ENCODE measurements around the gene STK4. TPM values are rescaled to one million over a fixed set of nuclear protein-coding genes. Genes with fewer than 3 reads are reported as not detected.
"Not testable (repeated sequence)": the region's sequence is repeated elsewhere in the genome, so short reads cannot be mapped to it uniquely, and the experiment has no call there.

STK4 gene
- total RNA-seq, 1 donor from 2014 or later = 147 TPM

- no peak overlapping the region for H3K4me3 Mint-ChIP-seq (ENCODE audit: low read depth)
- intact Hi-C loops (cut with micrococcal nuclease) = no loop called here
- peaks cover 78% of the 10 kb centered on the region for H3K36me3 Mint-ChIP-seq (ENCODE audit: low read depth)
- H3K9me3 Mint-ChIP-seq = no peaks in the 10 kb centered on the region
- H3K27ac Mint-ChIP-seq = no peak overlapping the region
- H3K4me1 Mint-ChIP-seq (ENCODE audit: low read depth) = peaks cover 38% of the 10 kb centered on the region
- no peaks in the 10 kb centered on the region for H3K27me3 Mint-ChIP-seq (ENCODE audit: low read depth)
- DNase-seq (ENCODE audit: low spot score) = no peak
Observed at GRCh38 chr20:45058168-45058850, 92.0 kb downstream of the STK4 start.

- peaks cover 35% of the 10 kb centered on the region for H3K4me1 Mint-ChIP-seq (ENCODE audit: low read depth)
- intact Hi-C loops (cut with micrococcal nuclease) = no loop called here
Observed at GRCh38 chr20:45059022-45059728, 92.9 kb downstream of the STK4 start.

GRCh38 chr20:45060294-45060693 lies 94.0 kb downstream of the STK4 start:
- no peak for DNase-seq (ENCODE audit: low spot score)
- H3K36me3 Mint-ChIP-seq (ENCODE audit: low read depth) = peaks cover 78% of the 10 kb centered on the region
- H3K27ac Mint-ChIP-seq = no peak overlapping the region
- H3K9me3 Mint-ChIP-seq = no peaks in the 10 kb centered on the region
- H3K4me1 Mint-ChIP-seq (ENCODE audit: low read depth) = peaks cover 40% of the 10 kb centered on the region
- H3K4me3 Mint-ChIP-seq (ENCODE audit: low read depth) = no peak overlapping the region
- H3K27me3 Mint-ChIP-seq (ENCODE audit: low read depth) = no peaks in the 10 kb centered on the region
- intact Hi-C loops (cut with micrococcal nuclease) = no loop called here

More at GRCh38 chr20:45059022-45059728, 92.9 kb downstream of the STK4 start:
- no peak for DNase-seq (ENCODE audit: low spot score)
- H3K9me3 Mint-ChIP-seq = no peaks in the 10 kb centered on the region
- peaks cover 76% of the 10 kb centered on the region for H3K36me3 Mint-ChIP-seq (ENCODE audit: low read depth)
- no peaks in the 10 kb centered on the region for H3K27me3 Mint-ChIP-seq (ENCODE audit: low read depth)
- no peak overlapping the region for H3K4me3 Mint-ChIP-seq (ENCODE audit: low read depth)
- peak overlapping the region; percentile 73 for H3K27ac Mint-ChIP-seq

GRCh38 chr20:45061244-45061643 lies 94.9 kb downstream of the STK4 start:
- H3K9me3 Mint-ChIP-seq = no peaks in the 10 kb centered on the region
- no peaks in the 10 kb centered on the region for H3K27me3 Mint-ChIP-seq (ENCODE audit: low read depth)
- H3K4me3 Mint-ChIP-seq (ENCODE audit: low read depth) = no peak overlapping the region
- peaks cover 75% of the 10 kb centered on the region for H3K36me3 Mint-ChIP-seq (ENCODE audit: low read depth)
- intact Hi-C loops (cut with micrococcal nuclease) = no loop called here
- DNase-seq (ENCODE audit: low spot score) = no peak
- H3K4me1 Mint-ChIP-seq (ENCODE audit: low read depth) = peaks cover 39% of the 10 kb centered on the region
- H3K27ac Mint-ChIP-seq = no peak overlapping the region

GRCh38 chr20:45063107-45063506 lies 96.8 kb downstream of the STK4 start:
- H3K36me3 Mint-ChIP-seq (ENCODE audit: low read depth) = peaks cover 80% of the 10 kb centered on the region
- H3K27me3 Mint-ChIP-seq (ENCODE audit: low read depth); H3K4me3 Mint-ChIP-seq (ENCODE audit: low read depth); H3K27ac Mint-ChIP-seq; intact Hi-C loops (cut with micrococcal nuclease); H3K9me3 Mint-ChIP-seq; DNase-seq (ENCODE audit: low spot score): not testable (repeated sequence)
- H3K4me1 Mint-ChIP-seq (ENCODE audit: low read depth) = peaks cover 38% of the 10 kb centered on the region

GRCh38 chr20:45064812-45065211 lies 98.5 kb downstream of the STK4 start:
- intact Hi-C loops (cut with micrococcal nuclease) = no loop called here
- no peak overlapping the region for H3K4me3 Mint-ChIP-seq (ENCODE audit: low read depth)
- peaks cover 79% of the 10 kb centered on the region for H3K36me3 Mint-ChIP-seq (ENCODE audit: low read depth)
- H3K27me3 Mint-ChIP-seq (ENCODE audit: low read depth) = no peaks in the 10 kb centered on the region
- H3K4me1 Mint-ChIP-seq (ENCODE audit: low read depth) = peaks cover 24% of the 10 kb centered on the region
- DNase-seq (ENCODE audit: low spot score) = no peak
- H3K27ac Mint-ChIP-seq = no peak overlapping the region
- H3K9me3 Mint-ChIP-seq = no peaks in the 10 kb centered on the region

- DNase-seq (ENCODE audit: low spot score) = no peak
- H3K36me3 Mint-ChIP-seq (ENCODE audit: low read depth) = peaks cover 77% of the 10 kb centered on the region
- no peak overlapping the region for H3K4me3 Mint-ChIP-seq (ENCODE audit: low read depth)
- intact Hi-C loops (cut with micrococcal nuclease) = no loop called here
- H3K27ac Mint-ChIP-seq = no peak overlapping the region
- no peaks in the 10 kb centered on the region for H3K9me3 Mint-ChIP-seq
- no peaks in the 10 kb centered on the region for H3K27me3 Mint-ChIP-seq (ENCODE audit: low read depth)
- peaks cover 23% of the 10 kb centered on the region for H3K4me1 Mint-ChIP-seq (ENCODE audit: low read depth)
Observed at GRCh38 chr20:45066372-45066771, 100.1 kb downstream of the STK4 start.

GRCh38 chr20:45067087-45067486 lies 100.8 kb downstream of the STK4 start:
- H3K36me3 Mint-ChIP-seq (ENCODE audit: low read depth) = peaks cover 75% of the 10 kb centered on the region
- no peak for DNase-seq (ENCODE audit: low spot score)
- no peaks in the 10 kb centered on the region for H3K9me3 Mint-ChIP-seq
- no peaks in the 10 kb centered on the region for H3K27me3 Mint-ChIP-seq (ENCODE audit: low read depth)
- H3K4me3 Mint-ChIP-seq (ENCODE audit: low read depth) = no peak overlapping the region
- peaks cover 23% of the 10 kb centered on the region for H3K4me1 Mint-ChIP-seq (ENCODE audit: low read depth)
- intact Hi-C loops (cut with micrococcal nuclease) = no loop called here
- H3K27ac Mint-ChIP-seq = no peak overlapping the region

GRCh38 chr20:45067558-45067957 lies 101.2 kb downstream of the STK4 start:
- H3K36me3 Mint-ChIP-seq (ENCODE audit: low read depth) = peaks cover 72% of the 10 kb centered on the region
- H3K4me1 Mint-ChIP-seq (ENCODE audit: low read depth) = peaks cover 23% of the 10 kb centered on the region

GRCh38 chr20:45069261-45069660 lies 102.9 kb downstream of the STK4 start:
- Mint-ChIP-seq H3K36me3 (ENCODE audit: low read depth) (peaks cover 68% of the 10 kb centered on the region), H3K4me1 (ENCODE audit: low read depth) (peaks cover 20% of the 10 kb centered on the region), H3K9me3 (no peaks in the 10 kb centered on the region), H3K27me3 (ENCODE audit: low read depth) (no peaks in the 10 kb centered on the region), H3K4me3 (ENCODE audit: low read depth) (no peak overlapping the region), H3K27ac (no peak overlapping the region)
- no peak for DNase-seq (ENCODE audit: low spot score)
- intact Hi-C loops (cut with micrococcal nuclease) = no loop called here

More at GRCh38 chr20:45067558-45067957, 101.2 kb downstream of the STK4 start:
- H3K9me3 Mint-ChIP-seq = no peaks in the 10 kb centered on the region
- intact Hi-C loops (cut with micrococcal nuclease) = no loop called here
- H3K4me3 Mint-ChIP-seq (ENCODE audit: low read depth) = no peak overlapping the region
- no peaks in the 10 kb centered on the region for H3K27me3 Mint-ChIP-seq (ENCODE audit: low read depth)
- H3K27ac Mint-ChIP-seq = no peak overlapping the region
- DNase-seq (ENCODE audit: low spot score) = no peak

GRCh38 chr20:45070932-45071632 lies 104.8 kb downstream of the STK4 start:
- no peaks in the 10 kb centered on the region for H3K27me3 Mint-ChIP-seq (ENCODE audit: low read depth)
- no peak overlapping the region for H3K27ac Mint-ChIP-seq
- no peak for DNase-seq (ENCODE audit: low spot score)
- intact Hi-C loops (cut with micrococcal nuclease) = no loop called here
- no peak overlapping the region for H3K4me3 Mint-ChIP-seq (ENCODE audit: low read depth)
- H3K9me3 Mint-ChIP-seq = no peaks in the 10 kb centered on the region
- H3K36me3 Mint-ChIP-seq (ENCODE audit: low read depth) = peaks cover 69% of the 10 kb centered on the region
- H3K4me1 Mint-ChIP-seq (ENCODE audit: low read depth) = peaks cover 9% of the 10 kb centered on the region

- Mint-ChIP-seq H3K27me3 (ENCODE audit: low read depth) (no peaks in the 10 kb centered on the region), H3K9me3 (no peaks in the 10 kb centered on the region), H3K4me1 (ENCODE audit: low read depth) (peaks cover 8% of the 10 kb centered on the region), H3K4me3 (ENCODE audit: low read depth) (no peak overlapping the region), H3K27ac (no peak overlapping the region), H3K36me3 (ENCODE audit: low read depth) (peaks cover 70% of the 10 kb centered on the region)
- DNase-seq (ENCODE audit: low spot score) = no peak
- intact Hi-C loops (cut with micrococcal nuclease) = no loop called here
Observed at GRCh38 chr20:45072066-45072465, 105.8 kb downstream of the STK4 start.

- intact Hi-C loops (cut with micrococcal nuclease) = no loop called here
- Mint-ChIP-seq H3K27me3 (ENCODE audit: low read depth) (no peaks in the 10 kb centered on the region), H3K4me1 (ENCODE audit: low read depth) (peaks cover 5% of the 10 kb centered on the region), H3K4me3 (ENCODE audit: low read depth) (no peak overlapping the region), H3K36me3 (ENCODE audit: low read depth) (peaks cover 65% of the 10 kb centered on the region), H3K27ac (no peak overlapping the region), H3K9me3 (no peaks in the 10 kb centered on the region)
- DNase-seq (ENCODE audit: low spot score) = no peak
Observed at GRCh38 chr20:45073221-45073620, 106.9 kb downstream of the STK4 start.
